Testis (tissue), 2 donors: ENCODE measurements around the gene COL5A1.

Source experiments
- POLR2A ChIP-seq: fragments of 450-650 bp; IDR thresholded peaks from one replicate; pipeline ENCODE4 v1.6.1; 2017; ENCODE audit warnings: antibody characterized with exemption, mild to moderate bottlenecking, moderate library complexity
- TF ChIP-seq, protein P1 (sequence below), 3 experiments: fragments of 450-650 bp in 2 of 3; fragments of 200-600 bp in 1 of 3; sonication (generic) in 1 of 3; IDR thresholded peaks; one replicate each; pipeline ENCODE4 v1.5.1; 2016 to 2019; ENCODE audit warnings: antibody characterized with exemption in 3 of 3, mild to moderate bottlenecking in 2 of 3, moderate library complexity in 1 of 3

DNA sequence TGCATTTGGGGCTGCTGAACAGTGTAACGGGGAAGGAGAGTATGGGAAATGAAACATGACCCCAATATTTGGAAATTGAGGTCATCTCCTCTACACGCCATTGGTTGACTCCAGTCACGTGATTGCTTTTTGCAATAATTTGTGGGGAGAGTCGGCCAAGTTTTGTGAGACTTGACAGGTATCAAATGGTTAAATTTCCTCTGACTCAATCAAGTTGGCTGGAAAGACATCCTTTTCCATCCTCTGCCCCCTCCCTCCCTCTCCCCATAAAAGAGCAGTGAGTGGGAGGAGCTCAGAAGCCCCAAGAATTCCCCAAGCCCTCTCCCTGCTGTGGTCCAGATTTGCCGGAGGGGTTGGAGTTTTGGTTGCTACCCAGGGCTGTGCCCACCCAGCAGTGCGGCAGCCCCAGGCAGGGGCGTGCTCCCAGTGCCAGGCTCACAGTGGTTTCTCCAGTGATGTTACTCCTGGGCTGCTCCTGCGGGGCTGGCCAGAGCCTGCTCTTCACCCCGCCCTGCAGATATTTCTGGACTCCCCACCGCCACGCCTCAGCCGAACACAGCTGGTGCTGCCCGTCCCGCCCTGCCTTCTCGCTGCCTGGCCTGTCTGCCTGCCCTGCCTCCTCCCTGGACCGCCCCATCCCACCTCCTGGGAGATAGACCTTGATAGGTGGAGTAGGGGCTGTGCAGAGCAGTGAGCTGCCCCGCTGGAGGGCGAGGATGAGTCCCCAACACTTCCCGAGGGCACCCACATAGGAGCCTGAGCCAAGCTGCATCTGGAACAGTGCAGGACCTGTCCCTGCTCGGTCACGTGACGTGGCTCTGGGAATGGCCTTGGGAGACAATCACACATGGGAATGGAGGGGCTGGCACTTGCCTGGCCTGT is 3.4 kb downstream of the COL5A1 start:
- TF ChIP-seq, protein P1, sequence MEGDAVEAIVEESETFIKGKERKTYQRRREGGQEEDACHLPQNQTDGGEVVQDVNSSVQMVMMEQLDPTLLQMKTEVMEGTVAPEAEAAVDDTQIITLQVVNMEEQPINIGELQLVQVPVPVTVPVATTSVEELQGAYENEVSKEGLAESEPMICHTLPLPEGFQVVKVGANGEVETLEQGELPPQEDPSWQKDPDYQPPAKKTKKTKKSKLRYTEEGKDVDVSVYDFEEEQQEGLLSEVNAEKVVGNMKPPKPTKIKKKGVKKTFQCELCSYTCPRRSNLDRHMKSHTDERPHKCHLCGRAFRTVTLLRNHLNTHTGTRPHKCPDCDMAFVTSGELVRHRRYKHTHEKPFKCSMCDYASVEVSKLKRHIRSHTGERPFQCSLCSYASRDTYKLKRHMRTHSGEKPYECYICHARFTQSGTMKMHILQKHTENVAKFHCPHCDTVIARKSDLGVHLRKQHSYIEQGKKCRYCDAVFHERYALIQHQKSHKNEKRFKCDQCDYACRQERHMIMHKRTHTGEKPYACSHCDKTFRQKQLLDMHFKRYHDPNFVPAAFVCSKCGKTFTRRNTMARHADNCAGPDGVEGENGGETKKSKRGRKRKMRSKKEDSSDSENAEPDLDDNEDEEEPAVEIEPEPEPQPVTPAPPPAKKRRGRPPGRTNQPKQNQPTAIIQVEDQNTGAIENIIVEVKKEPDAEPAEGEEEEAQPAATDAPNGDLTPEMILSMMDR (IDR thresholded peaks at IDR 0.05): no peak
- TF ChIP-seq POLR2A: no peak
